Hepatocyte (in vitro differentiated cells): ENCODE data around the gene CEP55. TPM values are rescaled to one million over a fixed set of nuclear protein-coding genes. Genes with fewer than 3 reads are reported as not detected.
A peak's percentile ranks its signal among the peaks of the same experiment; 100 is the strongest.

Experiments used
- DNase-seq: peaks from one replicate; pipeline ENCODE4 v3.0.0-alpha.2; 2016; ENCODE audit warnings: low spot score
- H2AFZ ChIP-seq: fragments of 200-600 bp; sonication (generic); 2 replicates; pipeline ENCODE4 v1.6.0; 2016; ENCODE audit warnings: antibody characterized with exemption, mild to moderate bottlenecking
- H3K27ac ChIP-seq: fragments of 200-600 bp; sonication (generic); 2 replicates; pipeline ENCODE4 v1.5.1; 2016; ENCODE audit warnings: mild to moderate bottlenecking
- H3K27me3 ChIP-seq: fragments of 200-600 bp; sonication (generic); 2 replicates; pipeline ENCODE4 v1.6.1; 2016
- H3K36me3 ChIP-seq: fragments of 200-600 bp; sonication (generic); replicated peaks from 2 replicates; pipeline ENCODE4 v1.5.1; 2016; ENCODE audit warnings: low read depth; ENCODE audit not compliant: insufficient read depth
- H3K4me1 ChIP-seq: fragments of 200-600 bp; sonication (generic); 2 replicates; pipeline ENCODE4 v1.5.1; 2016; ENCODE audit warnings: mild to moderate bottlenecking, moderate library complexity; ENCODE audit not compliant: insufficient read depth
- H3K4me2 ChIP-seq: fragments of 200-600 bp; sonication (generic); 2 replicates; pipeline ENCODE4 v1.6.0; 2016
- H3K4me3 ChIP-seq: fragments of 200-600 bp; sonication (generic); 2 replicates; pipeline ENCODE4 v1.5.1; 2016; ENCODE audit warnings: mild to moderate bottlenecking
- H3K79me2 ChIP-seq: fragments of 200-600 bp; sonication (generic); 2 replicates; pipeline ENCODE4 v1.6.0; 2017; ENCODE audit warnings: mild to moderate bottlenecking
- H3K9me2 ChIP-seq: fragments of 200-600 bp; sonication (generic); replicated peaks from 2 replicates; pipeline ENCODE4 v1.6.0; 2017; ENCODE audit warnings: mild to moderate bottlenecking; ENCODE audit not compliant: insufficient read depth
- H3K9me3 ChIP-seq: fragments of 200-600 bp; sonication (generic); 2 replicates; pipeline ENCODE4 v1.5.1; 2016; ENCODE audit warnings: low read depth, mild to moderate bottlenecking
- H4K20me1 ChIP-seq: fragments of 200-600 bp; sonication (generic); 2 replicates; pipeline ENCODE4 v1.6.0; 2016; ENCODE audit warnings: mild to moderate bottlenecking; ENCODE audit not compliant: insufficient read depth, poor library complexity, severe bottlenecking
- EZH2 ChIP-seq: fragments of 200-600 bp; sonication (generic); IDR thresholded peaks from 2 replicates; pipeline ENCODE4 v1.6.1; 2016; ENCODE audit warnings: antibody characterized with exemption, mild to moderate bottlenecking, borderline replicate concordance
- EZH2phosphoT487 ChIP-seq: fragments of 200-600 bp; sonication (generic); IDR thresholded peaks from one replicate; pipeline ENCODE4 v1.6.1; 2018; ENCODE audit warnings: antibody characterized with exemption, mild to moderate bottlenecking, low read depth, moderate library complexity; ENCODE audit not compliant: unreplicated experiment, severe bottlenecking
- WGBS: methylation state at CpG from one replicate; pipeline ENCODE4 v1.1.6; 2016; ENCODE audit warnings: low lambda C conversion rate; ENCODE audit errors: missing lambda C conversion rate; 5-methylcytosine and 5-hydroxymethylcytosine counted together
- polyA plus RNA-seq: library from polyadenylated mRNA; unstranded; fragments of >200 nt; fragmentation: Nextera tagmentation; extraction: Ambion mirVana; gene quantifications from 2 replicates; pipeline ENCODE4 v1.2.1, GENCODE V29; 2016
- total RNA-seq: library from RNA; depleted of rRNA; stranded (reverse); fragments of >200 nt; gene quantifications from 2 replicates; pipeline ENCODE4 v1.2.3, GENCODE V29; 2014
- TF ChIP-seq, protein P1 (sequence below): fragments of 200-600 bp; sonication (generic); IDR thresholded peaks from 2 replicates; pipeline ENCODE4 v1.5.1; 2016; ENCODE audit warnings: antibody characterized with exemption, mild to moderate bottlenecking; ENCODE audit not compliant: poor library complexity

The CEP55 gene
- total and polyA plus RNA-seq, 2 experiments from 2014 or later, result 4.0 to 5.4 TPM

DNA sequence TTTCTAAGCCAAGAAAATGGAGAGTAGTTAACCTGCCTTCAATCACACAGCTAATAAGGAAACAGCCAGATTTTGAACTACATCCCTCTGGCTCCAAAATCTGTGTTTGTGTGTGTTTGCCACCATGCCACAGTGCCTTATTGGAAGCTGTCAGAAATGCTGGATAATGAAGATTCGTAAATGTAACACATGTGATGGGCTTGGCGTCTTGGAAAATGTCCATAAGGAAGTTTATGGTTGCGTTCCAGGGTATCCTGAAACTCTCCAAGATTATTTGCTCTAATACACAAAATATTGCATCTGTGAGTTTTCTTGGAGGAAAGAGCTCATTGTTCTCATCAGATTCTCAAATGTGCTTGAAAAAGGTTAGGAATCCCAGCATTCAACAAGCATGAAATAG, 36.9 kb upstream of the CEP55 start:
- peak overlapping the region; percentile 50 for H3K4me2 ChIP-seq
- H3K36me3 ChIP-seq, result no peaks in the 10 kb centered on the region
- H3K79me2 ChIP-seq, result peaks cover 40% of the 10 kb centered on the region
- peaks cover 41% of the 10 kb centered on the region for H3K4me1 ChIP-seq
- H3K9me3 ChIP-seq, result no peaks in the 10 kb centered on the region
- no peak overlapping the region for H2AFZ ChIP-seq
- no peak overlapping the region for H3K4me3 ChIP-seq
- TF ChIP-seq EZH2phosphoT487 (no peak), EZH2 (no peak)
- TF ChIP-seq, protein P1, sequence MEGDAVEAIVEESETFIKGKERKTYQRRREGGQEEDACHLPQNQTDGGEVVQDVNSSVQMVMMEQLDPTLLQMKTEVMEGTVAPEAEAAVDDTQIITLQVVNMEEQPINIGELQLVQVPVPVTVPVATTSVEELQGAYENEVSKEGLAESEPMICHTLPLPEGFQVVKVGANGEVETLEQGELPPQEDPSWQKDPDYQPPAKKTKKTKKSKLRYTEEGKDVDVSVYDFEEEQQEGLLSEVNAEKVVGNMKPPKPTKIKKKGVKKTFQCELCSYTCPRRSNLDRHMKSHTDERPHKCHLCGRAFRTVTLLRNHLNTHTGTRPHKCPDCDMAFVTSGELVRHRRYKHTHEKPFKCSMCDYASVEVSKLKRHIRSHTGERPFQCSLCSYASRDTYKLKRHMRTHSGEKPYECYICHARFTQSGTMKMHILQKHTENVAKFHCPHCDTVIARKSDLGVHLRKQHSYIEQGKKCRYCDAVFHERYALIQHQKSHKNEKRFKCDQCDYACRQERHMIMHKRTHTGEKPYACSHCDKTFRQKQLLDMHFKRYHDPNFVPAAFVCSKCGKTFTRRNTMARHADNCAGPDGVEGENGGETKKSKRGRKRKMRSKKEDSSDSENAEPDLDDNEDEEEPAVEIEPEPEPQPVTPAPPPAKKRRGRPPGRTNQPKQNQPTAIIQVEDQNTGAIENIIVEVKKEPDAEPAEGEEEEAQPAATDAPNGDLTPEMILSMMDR, result no peak
- no peaks in the 10 kb centered on the region for H3K9me2 ChIP-seq
- no peaks in the 10 kb centered on the region for H4K20me1 ChIP-seq
- no peaks in the 10 kb centered on the region for H3K27me3 ChIP-seq
- H3K27ac ChIP-seq, result peak overlapping the region; percentile 92
- DNase-seq, result no peak
- WGBS, result 85% methylated on average over 3 of the region's 3 CpGs

DNA sequence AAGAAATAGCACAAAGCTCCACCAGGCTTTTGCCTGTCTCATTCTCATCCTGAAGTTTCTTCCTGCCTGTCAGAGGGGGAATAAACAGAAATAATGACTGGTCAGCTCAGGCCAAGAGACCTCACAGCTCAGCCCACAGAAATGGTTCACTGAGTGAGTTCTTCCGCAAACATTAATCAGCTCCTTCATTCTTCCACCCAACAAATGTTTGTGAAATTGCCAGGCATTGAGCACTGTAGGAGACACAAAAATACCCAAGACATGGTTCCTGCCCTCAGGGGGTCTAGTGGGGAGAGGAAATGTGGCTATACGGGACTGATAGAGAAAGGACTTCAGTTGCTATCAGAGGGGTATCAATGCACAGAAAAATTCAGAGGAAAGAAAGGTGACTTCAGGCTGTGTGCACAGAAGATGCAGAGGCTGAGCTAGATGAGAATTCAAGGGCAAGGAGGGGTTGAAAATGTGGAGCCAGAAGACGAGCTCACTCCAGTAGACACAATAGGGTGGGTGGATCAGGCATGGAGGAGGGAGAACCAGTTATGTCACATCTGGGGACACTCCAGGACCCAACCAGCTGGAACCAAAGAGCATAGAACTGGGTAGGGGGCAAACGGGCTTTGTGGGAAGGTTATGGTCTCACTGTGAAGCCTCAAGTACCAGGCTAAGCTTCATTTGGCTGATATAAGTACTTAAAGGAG, 35.2 kb upstream of the CEP55 start:
- TF ChIP-seq, protein P1, result no peak
- TF ChIP-seq EZH2, result no peak
- no peak for TF ChIP-seq EZH2phosphoT487
- no peak overlapping the region for H3K4me3 ChIP-seq
- WGBS, result 72% methylated on average over 4 of the region's 4 CpGs
- no peaks in the 10 kb centered on the region for H3K9me2 ChIP-seq
- peaks cover 45% of the 10 kb centered on the region for H3K4me1 ChIP-seq
- no peak for DNase-seq
- no peaks in the 10 kb centered on the region for H4K20me1 ChIP-seq
- H3K27me3 ChIP-seq, result no peaks in the 10 kb centered on the region
- H3K79me2 ChIP-seq, result peaks cover 45% of the 10 kb centered on the region
- H3K9me3 ChIP-seq, result no peaks in the 10 kb centered on the region
- no peak overlapping the region for H2AFZ ChIP-seq
- no peaks in the 10 kb centered on the region for H3K36me3 ChIP-seq
- no peak overlapping the region for H3K4me2 ChIP-seq
- H3K27ac ChIP-seq, result no peak overlapping the region

DNA sequence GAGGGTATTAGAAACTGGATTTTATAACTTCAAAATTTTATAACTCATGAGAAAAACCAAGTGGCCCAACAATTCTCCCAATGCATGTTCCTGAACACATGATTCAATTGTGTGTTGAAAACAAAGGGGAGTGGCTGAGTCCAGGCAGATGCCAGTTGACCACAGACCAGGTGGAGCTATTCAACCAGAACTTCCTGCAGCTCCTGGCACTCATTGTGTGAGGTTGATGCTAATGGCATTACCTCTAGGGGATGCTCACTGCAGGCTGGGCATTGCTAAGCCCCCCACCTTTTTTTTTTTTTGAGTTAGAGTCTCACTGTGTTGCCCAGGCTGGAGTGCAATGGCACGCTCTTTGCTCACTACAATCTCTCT, 34.6 kb upstream of the CEP55 start:
- H3K9me3 ChIP-seq, result no peaks in the 10 kb centered on the region
- H3K9me2 ChIP-seq, result no peaks in the 10 kb centered on the region
- no peak overlapping the region for H3K4me3 ChIP-seq
- H3K4me2 ChIP-seq, result no peak overlapping the region
- no peaks in the 10 kb centered on the region for H4K20me1 ChIP-seq
- peaks cover 40% of the 10 kb centered on the region for H3K4me1 ChIP-seq
- WGBS, result 100% methylated on average over 1 of the region's 1 CpG
- DNase-seq, result no peak
- TF ChIP-seq EZH2 (no peak), EZH2phosphoT487 (no peak)
- TF ChIP-seq, protein P1, result no peak
- H3K79me2 ChIP-seq, result peaks cover 46% of the 10 kb centered on the region
- no peaks in the 10 kb centered on the region for H3K36me3 ChIP-seq
- H2AFZ ChIP-seq, result no peak overlapping the region
- no peaks in the 10 kb centered on the region for H3K27me3 ChIP-seq
- no peak overlapping the region for H3K27ac ChIP-seq
